DOHH2 (cell line): ENCODE measurements around the gene LRRC43.

Source experiments
- CTCF ChIP-seq: fragments of 200-600 bp; sonication (generic); IDR thresholded peaks from one replicate; pipeline ENCODE4 v1.5.1; 2014; ENCODE audit warnings: antibody characterized with exemption, mild to moderate bottlenecking, low read depth, low read length; ENCODE audit not compliant: poor library complexity, severe bottlenecking
- EZH2phosphoT487 ChIP-seq: fragments of 200-600 bp; sonication (generic); IDR thresholded peaks from 2 replicates; pipeline ENCODE4 v1.6.1; 2017; ENCODE audit warnings: borderline replicate concordance, mild to moderate bottlenecking, antibody characterized with exemption, low read length, moderate library complexity, mixed read lengths

GRCh38 chr12:122206976-122207375 is 24.1 kb downstream of the LRRC43 start:
- TF ChIP-seq EZH2phosphoT487, result no peak
- TF ChIP-seq CTCF, result no peak
